HG02938 (cell line): ENCODE results near the gene DPH3.

ENCODE experiments used
- ATAC-seq: cut with Tn5 transposase; IDR thresholded peaks from one replicate; pipeline ENCODE4 v1.9.1; 2021; ENCODE audit warnings: mild to moderate bottlenecking, moderate library complexity; ENCODE audit not compliant: unreplicated experiment

The DPH3 gene

GRCh38 chr3:16294844-16295243 lies 30.1 kb upstream of the DPH3 start:
- ATAC-seq: no peak

- no peak for ATAC-seq
These were observed 26.1 kb upstream of the DPH3 start for GRCh38 chr3:16290827-16291196.

- no peak for ATAC-seq
These were observed 25.5 kb upstream of the DPH3 start for GRCh38 chr3:16290007-16290826.

GRCh38 chr3:16289144-16289889 lies 24.6 kb upstream of the DPH3 start:
- ATAC-seq: no peak

GRCh38 chr3:16288664-16289063 lies 23.9 kb upstream of the DPH3 start:
- no peak for ATAC-seq

- no peak for ATAC-seq
These were observed 22.2 kb upstream of the DPH3 start for GRCh38 chr3:16286751-16287543.

- no peak for ATAC-seq
These were observed 21.4 kb upstream of the DPH3 start for GRCh38 chr3:16286161-16286560.

GRCh38 chr3:16284633-16285032 lies 19.9 kb upstream of the DPH3 start:
- no peak for ATAC-seq

GRCh38 chr3:16280671-16281070 lies 15.9 kb upstream of the DPH3 start:
- no peak for ATAC-seq

GRCh38 chr3:16279010-16279801 lies 14.5 kb upstream of the DPH3 start:
- no peak for ATAC-seq

- no peak for ATAC-seq
These were observed 12.7 kb upstream of the DPH3 start for GRCh38 chr3:16277471-16277870.

- ATAC-seq: no peak
These were observed 9.1 kb upstream of the DPH3 start for GRCh38 chr3:16273867-16274266.

- ATAC-seq: no peak
These were observed 7.8 kb upstream of the DPH3 start for GRCh38 chr3:16272588-16272987.

GRCh38 chr3:16270855-16271254 lies 6.1 kb upstream of the DPH3 start:
- no peak for ATAC-seq

- no peak for ATAC-seq
These were observed 2.0 kb upstream of the DPH3 start for GRCh38 chr3:16266714-16267113.

- ATAC-seq: no peak
These were observed 678 bp upstream of the DPH3 start for GRCh38 chr3:16265455-16265786.

GRCh38 chr3:16264174-16264707 lies 502 bp downstream of the DPH3 start:
- peak; percentile 1 for ATAC-seq

- no peak for ATAC-seq
These were observed 2.6 kb downstream of the DPH3 start for GRCh38 chr3:16262174-16262573.

GRCh38 chr3:16260046-16260445 lies 4.7 kb downstream of the DPH3 start:
- ATAC-seq: no peak

GRCh38 chr3:16258866-16259265 lies 5.9 kb downstream of the DPH3 start:
- ATAC-seq: no peak

GRCh38 chr3:16258177-16258576 lies 6.6 kb downstream of the DPH3 start:
- ATAC-seq: no peak
